GM19438 (cell line): ENCODE data around the gene MOB3C.
"Not testable (repeated sequence)": the region's sequence is repeated elsewhere in the genome, so short reads cannot be mapped to it uniquely, and the experiment has no call there.

ENCODE experiments used
- ATAC-seq: cut with Tn5 transposase; IDR thresholded peaks from one replicate; pipeline ENCODE4 v1.9.1; 2021; ENCODE audit warnings: low read depth; ENCODE audit not compliant: unreplicated experiment

The MOB3C gene

GRCh38 chr1:46616277-46617107 is at the start of gene MOB3C:
TSS of gene MOB3C (minus strand) at chr1:46616811. CDS start at chr1:46613321, 3,490 bp downstream.
- ATAC-seq, result peak; percentile 52

- ATAC-seq, result no peak
These were observed 49.4 kb upstream of the MOB3C start for GRCh38 chr1:46665983-46666382.

- not testable (repeated sequence) for ATAC-seq
These were observed 46.3 kb upstream of the MOB3C start for GRCh38 chr1:46662919-46663318.

GRCh38 chr1:46660116-46660515 is 43.5 kb upstream of the MOB3C start:
- not testable (repeated sequence) for ATAC-seq

- ATAC-seq, result no peak
These were observed 42.8 kb upstream of the MOB3C start for GRCh38 chr1:46659307-46659870.

- no peak for ATAC-seq
These were observed 41.2 kb upstream of the MOB3C start for GRCh38 chr1:46657775-46658174.

GRCh38 chr1:46656643-46657042 is 40.0 kb upstream of the MOB3C start:
- no peak for ATAC-seq

- no peak for ATAC-seq
These were observed 39.2 kb upstream of the MOB3C start for GRCh38 chr1:46655848-46656247.

GRCh38 chr1:46654698-46655097 is 38.1 kb upstream of the MOB3C start:
- not testable (repeated sequence) for ATAC-seq

- no peak for ATAC-seq
These were observed 37.4 kb upstream of the MOB3C start for GRCh38 chr1:46654012-46654411.

- ATAC-seq, result no peak
These were observed 36.9 kb upstream of the MOB3C start for GRCh38 chr1:46653405-46653958.

GRCh38 chr1:46652321-46653100 is 35.9 kb upstream of the MOB3C start:
- no peak for ATAC-seq

- ATAC-seq, result not testable (repeated sequence)
These were observed 34.5 kb upstream of the MOB3C start for GRCh38 chr1:46651152-46651551.

- no peak for ATAC-seq
These were observed 33.9 kb upstream of the MOB3C start for GRCh38 chr1:46650491-46650890.

- ATAC-seq, result no peak
These were observed 33.2 kb upstream of the MOB3C start for GRCh38 chr1:46649764-46650163.

- ATAC-seq, result no peak
These were observed 31.0 kb upstream of the MOB3C start for GRCh38 chr1:46647611-46648010.

- no peak for ATAC-seq
These were observed 30.2 kb upstream of the MOB3C start for GRCh38 chr1:46646844-46647243.

GRCh38 chr1:46646331-46646730 is 29.7 kb upstream of the MOB3C start:
- ATAC-seq, result no peak

GRCh38 chr1:46645815-46646214 is 29.2 kb upstream of the MOB3C start:
- ATAC-seq, result no peak

- no peak for ATAC-seq
These were observed 26.8 kb upstream of the MOB3C start for GRCh38 chr1:46643368-46643775.

- no peak for ATAC-seq
These were observed 25.6 kb upstream of the MOB3C start for GRCh38 chr1:46642115-46642680.
